Liver (tissue), 9 donors: ENCODE results near the gene RBM38. TPM values are rescaled to one million over a fixed set of nuclear protein-coding genes. Genes with fewer than 3 reads are reported as not detected.

Experiments
- DNase-seq: peaks from one replicate; pipeline ENCODE4 v3.0.0-alpha.2; 2017; ENCODE audit warnings: low spot score
- H3K27ac ChIP-seq, 2 donors: one replicate each; pipeline ENCODE4 v1.7.0; 2013; ENCODE audit warnings: inconsistent platforms in 2 of 2, low read length in 2 of 2, control low read depth in 1 of 2, low read depth in 1 of 2, mild to moderate bottlenecking in 1 of 2
- H3K27me3 ChIP-seq, 4 donors: one replicate each; pipeline versions ENCODE4 v1.6.1 to v1.7.0; 2013; ENCODE audit warnings: low read length in 3 of 4, inconsistent platforms in 1 of 4, mild to moderate bottlenecking in 1 of 4, moderate library complexity in 1 of 4; ENCODE audit not compliant: control insufficient read depth in 4 of 4, insufficient read depth in 4 of 4
- H3K36me3 ChIP-seq, 4 donors: one replicate each; pipeline versions ENCODE4 v1.6.1 to v1.7.0; 2013; ENCODE audit warnings: low read length in 3 of 4, mild to moderate bottlenecking in 3 of 4, low read depth in 1 of 4, moderate library complexity in 1 of 4; ENCODE audit not compliant: control insufficient read depth in 4 of 4, insufficient read depth in 3 of 4
- H3K4me1 ChIP-seq, 4 donors: one replicate each; pipeline versions ENCODE4 v1.6.1 to v1.7.0; 2013; ENCODE audit warnings: low read length in 3 of 4, mild to moderate bottlenecking in 3 of 4, moderate library complexity in 1 of 4; ENCODE audit not compliant: control insufficient read depth in 4 of 4, insufficient read depth in 4 of 4
- H3K4me3 ChIP-seq, 3 donors: one replicate each; pipeline versions ENCODE4 v1.6.1 to v1.7.0; 2013; ENCODE audit warnings: low read length in 3 of 3, control low read depth in 1 of 3, low read depth in 1 of 3, mild to moderate bottlenecking in 1 of 3
- H3K9ac ChIP-seq, 2 donors: one replicate each; pipeline ENCODE4 v1.7.0; 2013; ENCODE audit warnings: low read length in 2 of 2, mild to moderate bottlenecking in 2 of 2, moderate library complexity in 2 of 2, control low read depth in 1 of 2, low read depth in 1 of 2
- H3K9me3 ChIP-seq, 4 donors: one replicate each; pipeline versions ENCODE4 v1.6.1 to v1.7.0; 2013; ENCODE audit warnings: low read length in 3 of 4; ENCODE audit not compliant: control insufficient read depth in 4 of 4
- CTCF ChIP-seq: fragments of 150-350 bp; IDR thresholded peaks from 2 replicates; pipeline ENCODE4 v1.5.1; 2017; ENCODE audit warnings: improper control_type of control experiment, low read depth, low read length; ENCODE audit not compliant: missing input control
- EGR1 ChIP-seq, 2 donors: IDR thresholded peaks; 2 replicates each; pipeline ENCODE4 v1.6.1; 2016 to 2018; ENCODE audit warnings: antibody characterized with exemption in 2 of 2, low read depth in 2 of 2
- FOXA1 ChIP-seq: IDR thresholded peaks from 2 replicates; pipeline ENCODE4 v1.6.1; 2016; ENCODE audit warnings: antibody characterized with exemption
- FOXA2 ChIP-seq: IDR thresholded peaks from 2 replicates; pipeline ENCODE4 v1.6.1; 2016; ENCODE audit warnings: antibody characterized with exemption
- GABPA ChIP-seq, 2 donors: IDR thresholded peaks in 1 of 2; conservative IDR thresholded peaks in 1 of 2; 2 replicates each; pipeline ENCODE4 v1.6.1; 2016; ENCODE audit warnings: antibody characterized with exemption in 2 of 2, mild to moderate bottlenecking in 1 of 2, moderate library complexity in 1 of 2
- HNF4A ChIP-seq, 2 donors: conservative IDR thresholded peaks; 2 replicates each; pipeline ENCODE4 v1.6.1; 2016; ENCODE audit warnings: antibody characterized with exemption in 2 of 2, mild to moderate bottlenecking in 2 of 2
- HNF4G ChIP-seq: IDR thresholded peaks from 2 replicates; pipeline ENCODE4 v1.6.1; 2016; ENCODE audit warnings: antibody characterized with exemption
- JUND ChIP-seq, 2 donors: IDR thresholded peaks; 2 replicates each; pipeline ENCODE4 v1.6.1; 2016; ENCODE audit warnings: antibody characterized with exemption in 2 of 2
- NR2F2 ChIP-seq: IDR thresholded peaks from 2 replicates; pipeline ENCODE4 v1.6.1; 2016; ENCODE audit warnings: antibody characterized with exemption
- RAD21 ChIP-seq, 2 donors: IDR thresholded peaks; 2 replicates each; pipeline ENCODE4 v1.6.1; 2016; ENCODE audit warnings: antibody characterized with exemption in 2 of 2, mild to moderate bottlenecking in 2 of 2
- RXRA ChIP-seq, 2 donors: IDR thresholded peaks; 2 replicates each; pipeline ENCODE4 v1.6.1; 2017 to 2018; ENCODE audit warnings: antibody characterized with exemption in 2 of 2, mild to moderate bottlenecking in 1 of 2
- TAF1 ChIP-seq: conservative IDR thresholded peaks from 2 replicates; pipeline ENCODE4 v1.6.1; 2016; ENCODE audit warnings: antibody characterized with exemption, mild to moderate bottlenecking
- ZBTB33 ChIP-seq: IDR thresholded peaks from 2 replicates; pipeline ENCODE4 v1.6.1; 2016; ENCODE audit warnings: antibody characterized with exemption
- WGBS: extraction: QIAGEN DNeasy Blood & Tissue Kit; methylation state at CpG from one replicate; pipeline ENCODE4 v1.1.7; 2013; 5-methylcytosine and 5-hydroxymethylcytosine counted together
- polyA plus RNA-seq, 2 donors: library from polyadenylated mRNA; stranded (reverse) in 1 of 2; unstranded in 1 of 2; fragments of 200-250 nt in 1 of 2; fragments of >200 nt in 1 of 2; fragmentation: Nextera tagmentation in 1 of 2; extraction: Ambion mirVana in 1 of 2; gene quantifications; one replicate each; pipeline versions ENCODE4 v1.2.1 to v1.2.3, GENCODE V29; 2013 to 2015
- total RNA-seq, 2 donors: library from RNA; depleted of rRNA; stranded (reverse); fragments of >200 nt; gene quantifications; one replicate each; pipeline ENCODE4 v1.2.3, GENCODE V29; 2014
- TF ChIP-seq, protein P1 (sequence below): IDR thresholded peaks from 2 replicates; pipeline ENCODE4 v1.6.1; 2016; ENCODE audit warnings: antibody characterized with exemption, mild to moderate bottlenecking
- TF ChIP-seq, protein P2 (sequence below): IDR thresholded peaks from 2 replicates; pipeline ENCODE4 v1.6.1; 2016; ENCODE audit warnings: antibody characterized with exemption
- TF ChIP-seq, protein P3 (sequence below): IDR thresholded peaks from 2 replicates; pipeline ENCODE4 v1.6.1; 2016; ENCODE audit warnings: antibody characterized with exemption
- donor health status: healthy.
- donor health status: healthy.
- donor health status: healthy.
- donor health status: healthy.
- donor health status: healthy.

Gene RBM38
- total and polyA plus RNA-seq, 4 donors: 1.4 to 258 (median 6.0) TPM

GRCh38 chr20:57353351-57353750, 37.8 kb upstream of the RBM38 start:
- Histone ChIP-seq H3K27me3 (no peaks in the 10 kb centered on the region), H3K4me1 (peaks cover 6 to 14% (median 10%) of the 10 kb centered on the region in 4 donors), H3K36me3 (peaks cover 11 to 26% (median 17%) of the 10 kb centered on the region in 4 donors), H3K9me3 (no peaks in the 10 kb centered on the region), H3K9ac (no peak overlapping the region), H3K4me3 (no peak overlapping the region), H3K27ac (no peak overlapping the region)
- 95% methylated on average over 9 of the region's 9 CpGs for WGBS
- no peak for DNase-seq
- TF ChIP-seq ZBTB33 (no peak), CTCF (no peak), EGR1 (IDR thresholded peaks at IDR 0.05; ENCODE audit: low read depth in 2 of 2) (no peak), HNF4G (no peak), JUND (IDR thresholded peaks at IDR 0.05) (no peak), RAD21 (IDR thresholded peaks at IDR 0.05) (no peak)
- TF ChIP-seq, protein P1, sequence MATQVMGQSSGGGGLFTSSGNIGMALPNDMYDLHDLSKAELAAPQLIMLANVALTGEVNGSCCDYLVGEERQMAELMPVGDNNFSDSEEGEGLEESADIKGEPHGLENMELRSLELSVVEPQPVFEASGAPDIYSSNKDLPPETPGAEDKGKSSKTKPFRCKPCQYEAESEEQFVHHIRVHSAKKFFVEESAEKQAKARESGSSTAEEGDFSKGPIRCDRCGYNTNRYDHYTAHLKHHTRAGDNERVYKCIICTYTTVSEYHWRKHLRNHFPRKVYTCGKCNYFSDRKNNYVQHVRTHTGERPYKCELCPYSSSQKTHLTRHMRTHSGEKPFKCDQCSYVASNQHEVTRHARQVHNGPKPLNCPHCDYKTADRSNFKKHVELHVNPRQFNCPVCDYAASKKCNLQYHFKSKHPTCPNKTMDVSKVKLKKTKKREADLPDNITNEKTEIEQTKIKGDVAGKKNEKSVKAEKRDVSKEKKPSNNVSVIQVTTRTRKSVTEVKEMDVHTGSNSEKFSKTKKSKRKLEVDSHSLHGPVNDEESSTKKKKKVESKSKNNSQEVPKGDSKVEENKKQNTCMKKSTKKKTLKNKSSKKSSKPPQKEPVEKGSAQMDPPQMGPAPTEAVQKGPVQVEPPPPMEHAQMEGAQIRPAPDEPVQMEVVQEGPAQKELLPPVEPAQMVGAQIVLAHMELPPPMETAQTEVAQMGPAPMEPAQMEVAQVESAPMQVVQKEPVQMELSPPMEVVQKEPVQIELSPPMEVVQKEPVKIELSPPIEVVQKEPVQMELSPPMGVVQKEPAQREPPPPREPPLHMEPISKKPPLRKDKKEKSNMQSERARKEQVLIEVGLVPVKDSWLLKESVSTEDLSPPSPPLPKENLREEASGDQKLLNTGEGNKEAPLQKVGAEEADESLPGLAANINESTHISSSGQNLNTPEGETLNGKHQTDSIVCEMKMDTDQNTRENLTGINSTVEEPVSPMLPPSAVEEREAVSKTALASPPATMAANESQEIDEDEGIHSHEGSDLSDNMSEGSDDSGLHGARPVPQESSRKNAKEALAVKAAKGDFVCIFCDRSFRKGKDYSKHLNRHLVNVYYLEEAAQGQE: no peak
- TF ChIP-seq, protein P2, sequence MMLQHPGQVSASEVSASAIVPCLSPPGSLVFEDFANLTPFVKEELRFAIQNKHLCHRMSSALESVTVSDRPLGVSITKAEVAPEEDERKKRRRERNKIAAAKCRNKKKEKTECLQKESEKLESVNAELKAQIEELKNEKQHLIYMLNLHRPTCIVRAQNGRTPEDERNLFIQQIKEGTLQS: no peak
- TF ChIP-seq, protein P3, sequence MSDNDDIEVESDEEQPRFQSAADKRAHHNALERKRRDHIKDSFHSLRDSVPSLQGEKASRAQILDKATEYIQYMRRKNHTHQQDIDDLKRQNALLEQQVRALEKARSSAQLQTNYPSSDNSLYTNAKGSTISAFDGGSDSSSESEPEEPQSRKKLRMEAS: no peak

- 95% methylated on average over 6 of the region's 6 CpGs for WGBS
- Histone ChIP-seq H3K9ac (no peak overlapping the region), H3K4me3 (no peak overlapping the region), H3K36me3 (peaks cover 3 to 33% (median 26%) of the 10 kb centered on the region in 4 donors), H3K27ac (no peak overlapping the region), H3K27me3 (no peaks in the 10 kb centered on the region), H3K4me1 (peaks cover 0 to 2% (median 0%) of the 10 kb centered on the region in 4 donors), H3K9me3 (no peaks in the 10 kb centered on the region)
- no peak for DNase-seq
- TF ChIP-seq CTCF (no peak), HNF4G (no peak), FOXA1 (no peak), HNF4A (conservative IDR thresholded peaks at IDR 0.05) (no peak), FOXA2 (no peak), GABPA (IDR thresholded peaks at IDR 0.05 in 1 of 2, conservative IDR thresholded peaks at IDR 0.05 in 1 of 2) (no peak), TAF1 (no peak), ZBTB33 (no peak), RXRA (IDR thresholded peaks at IDR 0.05) (no peak), JUND (IDR thresholded peaks at IDR 0.05) (no peak), NR2F2 (no peak)
- TF ChIP-seq, protein P2: no peak
Measured at GRCh38 chr20:57361517-57361916, 29.7 kb upstream of the RBM38 start.
